ENCODE results near the gene RPL22.

RPL22 gene

GRCh38 chr1:6175411-6175828, 24.0 kb downstream of the RPL22 start:
- DNase-seq (ENCODE audit: low read depth in 2 of 2, low spot score in 1 of 2) = no peak

- DNase-seq (ENCODE audit: low read depth in 2 of 2, low spot score in 1 of 2) = no peak
Observed at GRCh38 chr1:6174621-6175410, 24.6 kb downstream of the RPL22 start.

- DNase-seq (ENCODE audit: low read depth in 2 of 2, low spot score in 1 of 2) = no peak
Observed at GRCh38 chr1:6172549-6172948, 26.8 kb downstream of the RPL22 start.

GRCh38 chr1:6171548-6172124, 27.8 kb downstream of the RPL22 start:
- DNase-seq (ENCODE audit: low read depth in 2 of 2, low spot score in 1 of 2) = no peak

GRCh38 chr1:6170742-6171201, 28.6 kb downstream of the RPL22 start:
- no peak for DNase-seq (ENCODE audit: low read depth in 2 of 2, low spot score in 1 of 2)

- DNase-seq (ENCODE audit: low read depth in 2 of 2, low spot score in 1 of 2) = no peak
Observed at GRCh38 chr1:6170116-6170741, 29.2 kb downstream of the RPL22 start.

- DNase-seq (ENCODE audit: low read depth in 2 of 2, low spot score in 1 of 2) = no peak
Observed at GRCh38 chr1:6168947-6169586, 30.3 kb downstream of the RPL22 start.

GRCh38 chr1:6167391-6168303, 31.7 kb downstream of the RPL22 start:
- no peak for DNase-seq (ENCODE audit: low read depth in 2 of 2, low spot score in 1 of 2)

- DNase-seq (ENCODE audit: low read depth in 2 of 2, low spot score in 1 of 2) = no peak
Observed at GRCh38 chr1:6166655-6167390, 32.6 kb downstream of the RPL22 start.

GRCh38 chr1:6166221-6166620, 33.2 kb downstream of the RPL22 start:
- no peak for DNase-seq (ENCODE audit: low read depth in 2 of 2, low spot score in 1 of 2)

GRCh38 chr1:6165441-6165985, 33.9 kb downstream of the RPL22 start:
- DNase-seq (ENCODE audit: low read depth in 2 of 2, low spot score in 1 of 2) = no peak

GRCh38 chr1:6165027-6165426, 34.4 kb downstream of the RPL22 start:
- no peak for DNase-seq (ENCODE audit: low read depth in 2 of 2, low spot score in 1 of 2)

- no peak for DNase-seq (ENCODE audit: low read depth in 2 of 2, low spot score in 1 of 2)
Observed at GRCh38 chr1:6163973-6164617, 35.3 kb downstream of the RPL22 start.

GRCh38 chr1:6163191-6163972, 36.0 kb downstream of the RPL22 start:
- no peak for DNase-seq (ENCODE audit: low read depth in 2 of 2, low spot score in 1 of 2)

- no peak for DNase-seq (ENCODE audit: low read depth in 2 of 2, low spot score in 1 of 2)
Observed at GRCh38 chr1:6162773-6163172, 36.6 kb downstream of the RPL22 start.

- no peak for DNase-seq (ENCODE audit: low read depth in 2 of 2, low spot score in 1 of 2)
Observed at GRCh38 chr1:6162341-6162740, 37.1 kb downstream of the RPL22 start.

GRCh38 chr1:6158181-6158580, 41.2 kb downstream of the RPL22 start:
- DNase-seq (ENCODE audit: low read depth in 2 of 2, low spot score in 1 of 2) = no peak

- no peak for DNase-seq (ENCODE audit: low read depth in 2 of 2, low spot score in 1 of 2)
Observed at GRCh38 chr1:6157528-6158174, 41.7 kb downstream of the RPL22 start.
